CD4-positive, alpha-beta T cell treated with Interleukin-15 for 1 hour (primary cell): ENCODE data around the gene PALD1.
A peak's percentile ranks its signal among the peaks of the same experiment; 100 is the strongest.

Experiments
- DNase-seq: peaks from one replicate; pipeline ENCODE4 v3.0.0-alpha.2; 2020

The PALD1 gene

GRCh38 chr10:70537398-70538194 is 59.0 kb downstream of the PALD1 start:
- no peak for DNase-seq

DNA sequence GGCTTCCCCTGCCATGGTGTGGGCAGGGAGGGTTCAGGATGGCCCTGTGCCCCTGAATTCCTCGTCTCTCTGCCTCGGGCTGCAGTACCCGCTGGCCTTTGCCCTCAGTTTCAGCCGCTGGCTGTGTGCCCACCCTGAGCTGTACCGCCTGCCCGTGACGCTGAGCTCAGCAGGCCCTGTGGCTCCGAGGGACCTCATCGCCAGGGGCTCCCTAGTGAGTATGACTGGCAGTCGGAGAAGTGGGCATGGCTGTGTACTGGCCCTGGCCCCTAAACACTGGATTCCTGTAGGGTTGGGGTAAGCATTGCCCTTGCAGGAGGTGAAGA is 59.6 kb downstream of the PALD1 start:
- no peak for DNase-seq

DNA sequence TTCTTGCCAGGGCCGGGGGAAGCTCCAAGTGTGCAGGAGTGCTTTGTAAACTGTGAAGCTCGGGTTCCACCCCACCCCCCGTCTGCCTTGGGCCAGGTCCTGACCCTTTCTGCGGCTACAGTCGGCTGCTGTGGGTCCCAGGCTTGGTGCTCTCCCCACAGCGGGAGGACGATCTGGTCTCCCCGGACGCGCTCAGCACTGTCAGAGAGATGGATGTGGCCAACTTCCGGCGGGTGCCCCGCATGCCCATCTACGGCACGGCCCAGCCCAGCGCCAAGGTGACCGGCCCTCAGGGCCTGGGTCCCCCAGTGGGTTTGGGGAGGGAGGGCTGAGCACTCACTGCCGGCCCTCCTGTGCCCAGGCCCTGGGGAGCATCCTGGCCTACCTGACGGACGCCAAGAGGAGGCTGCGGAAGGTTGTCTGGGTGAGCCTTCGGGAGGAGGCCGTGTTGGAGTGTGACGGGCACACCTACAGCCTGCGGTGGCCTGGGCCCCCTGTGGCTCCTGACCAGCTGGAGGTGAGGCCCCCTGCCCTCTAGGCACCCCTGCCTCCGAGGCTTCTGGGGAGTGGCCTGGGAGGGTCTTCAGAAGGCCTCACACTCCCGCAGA is 60.3 kb downstream of the PALD1 start:
- no peak for DNase-seq

- no peak for DNase-seq
Observed at GRCh38 chr10:70539471-70539870, 60.9 kb downstream of the PALD1 start.

DNA sequence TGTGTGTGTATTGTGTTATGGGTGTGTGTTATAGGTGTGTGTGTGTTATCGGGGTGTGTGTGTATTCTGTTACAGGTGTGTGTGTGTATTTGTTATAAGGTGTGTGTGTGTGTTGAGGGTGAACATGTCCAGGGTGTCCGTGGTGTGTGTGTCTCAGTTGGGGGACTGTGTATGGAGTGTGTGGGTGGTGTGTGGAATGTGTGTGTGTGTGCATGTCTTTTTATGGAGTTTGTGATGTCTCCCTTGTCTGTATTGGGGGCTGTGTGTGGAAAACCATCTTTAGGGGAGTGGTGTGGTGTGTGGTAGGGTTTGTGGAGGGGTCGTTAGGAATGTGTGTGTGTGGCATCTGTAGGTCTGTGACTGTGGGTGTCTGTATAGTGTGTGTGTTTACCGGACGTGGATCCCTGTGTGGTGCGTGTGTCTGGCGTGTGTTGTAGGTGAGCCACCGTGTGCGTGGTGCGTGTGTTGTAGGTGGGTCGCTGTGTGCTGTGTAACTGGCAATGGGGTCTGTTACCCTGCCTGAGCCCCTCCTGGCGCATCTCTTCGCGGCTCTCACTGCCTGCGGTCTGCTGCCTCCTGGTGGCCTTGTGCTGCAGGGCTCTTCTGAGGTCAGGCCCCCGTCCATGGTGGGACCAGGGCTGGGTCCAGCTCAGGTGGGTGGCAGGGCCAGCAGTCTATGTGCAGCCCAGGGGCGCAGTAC is 61.7 kb downstream of the PALD1 start:
- DNase-seq: no peak

DNA sequence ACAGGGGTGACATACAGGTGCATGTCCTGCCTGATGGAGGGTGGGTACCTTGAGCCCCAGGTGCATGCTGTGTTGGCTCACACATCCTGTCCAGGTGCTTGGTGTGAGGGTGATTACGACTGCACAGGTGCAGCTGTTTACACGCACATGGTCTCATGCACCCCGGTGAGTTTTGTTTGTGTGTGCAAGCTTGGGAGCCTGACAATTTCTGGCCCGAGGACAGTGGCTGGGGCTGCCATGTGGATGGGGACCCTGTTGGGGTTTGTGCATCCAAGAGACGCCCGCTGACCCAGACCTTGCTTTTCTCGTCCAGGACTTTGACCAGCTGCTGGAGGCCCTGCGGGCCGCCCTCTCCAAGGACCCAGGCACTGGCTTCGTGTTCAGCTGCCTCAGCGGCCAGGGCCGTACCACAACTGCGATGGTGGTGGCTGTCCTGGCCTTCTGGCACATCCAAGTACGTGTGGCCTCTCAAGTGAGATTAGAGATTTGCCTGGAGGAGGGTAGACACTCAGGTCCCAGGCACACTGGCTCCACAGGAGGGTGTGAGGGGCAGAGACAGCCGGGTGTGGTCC is 62.3 kb downstream of the PALD1 start:
- no peak for DNase-seq

- DNase-seq: no peak
Observed at GRCh38 chr10:70541736-70542564, 63.4 kb downstream of the PALD1 start.

DNA sequence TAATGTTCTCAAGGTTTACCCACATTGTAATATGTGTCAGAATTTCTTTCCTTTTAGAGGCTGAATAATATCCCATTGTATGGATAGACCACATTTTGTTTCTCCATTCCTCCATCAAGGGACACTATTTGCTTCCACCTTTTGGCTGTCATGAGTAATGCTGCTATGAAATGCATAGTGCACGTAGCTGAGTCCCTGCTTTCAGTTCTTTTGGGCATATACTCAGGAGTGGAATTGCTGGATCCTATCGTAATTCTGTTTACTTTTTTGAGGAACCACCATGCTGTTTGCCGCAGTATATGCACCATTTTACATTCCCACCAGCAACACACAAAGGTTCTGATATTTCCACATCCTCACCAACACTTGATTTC is 64.0 kb downstream of the PALD1 start:
- DNase-seq: no peak

DNA sequence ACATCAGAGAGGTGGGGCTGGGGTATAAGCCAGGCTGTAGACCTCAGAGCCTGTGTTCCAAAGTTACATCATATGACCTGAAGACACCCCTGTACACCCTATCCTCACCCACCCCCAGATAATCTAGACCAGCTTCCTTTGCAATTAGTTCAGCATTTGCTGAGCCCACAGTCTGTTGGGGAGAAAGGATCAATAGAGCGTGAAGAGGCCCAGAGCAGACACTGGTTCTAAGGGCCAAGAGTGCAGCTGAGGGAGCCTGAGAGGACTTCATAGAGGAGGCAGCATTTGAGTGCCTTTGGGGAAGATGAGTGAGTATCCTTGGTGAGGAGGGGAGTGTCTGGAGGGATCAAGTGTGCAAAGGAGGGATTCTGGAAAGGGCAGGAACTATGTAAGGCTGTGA is 65.3 kb downstream of the PALD1 start:
- no peak for DNase-seq

DNA sequence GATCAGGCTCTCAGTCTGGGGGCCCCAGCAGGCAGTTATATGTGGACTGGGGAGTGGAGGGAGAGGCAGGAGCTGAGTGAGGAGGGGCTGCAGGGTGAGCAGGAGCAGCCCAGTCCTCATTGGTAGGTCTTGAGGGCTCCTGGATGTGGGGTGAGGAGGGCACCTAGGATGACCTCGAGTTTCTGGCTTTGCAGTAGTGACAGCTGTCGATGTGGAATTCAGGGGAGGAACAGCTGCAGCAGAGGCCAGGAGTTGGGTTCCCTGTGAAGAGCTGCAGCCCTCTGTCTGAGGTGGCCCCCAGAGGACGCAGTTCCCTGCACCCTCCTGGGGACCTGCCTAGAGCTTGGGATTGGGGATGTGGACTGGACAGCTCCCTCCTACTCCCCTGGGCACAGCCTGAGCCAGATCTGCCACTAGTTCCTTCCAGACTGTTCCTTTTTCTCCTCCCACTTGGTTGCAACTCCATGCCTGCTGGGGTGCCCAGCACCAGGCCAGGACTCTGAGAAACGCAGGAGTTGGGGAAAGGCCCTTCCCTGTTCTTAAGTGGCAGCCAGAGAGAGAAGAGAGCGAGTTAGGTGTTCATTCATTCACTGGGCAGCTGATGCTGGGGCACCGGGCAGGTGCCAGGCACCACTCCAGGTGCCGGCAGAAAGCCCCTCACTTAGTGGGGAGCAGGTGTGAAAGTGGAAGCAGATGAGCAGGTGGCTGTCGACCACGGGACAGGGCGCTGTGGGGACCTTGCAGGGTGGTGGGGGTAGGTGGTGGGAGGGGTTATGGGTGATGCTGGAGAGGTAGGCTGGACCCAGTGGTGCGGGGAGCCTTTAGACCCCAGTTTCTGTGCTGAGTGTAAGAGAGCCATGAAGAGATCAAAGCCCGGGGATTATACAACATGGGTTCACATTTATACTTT is 66.1 kb downstream of the PALD1 start:
- DNase-seq: no peak

DNA sequence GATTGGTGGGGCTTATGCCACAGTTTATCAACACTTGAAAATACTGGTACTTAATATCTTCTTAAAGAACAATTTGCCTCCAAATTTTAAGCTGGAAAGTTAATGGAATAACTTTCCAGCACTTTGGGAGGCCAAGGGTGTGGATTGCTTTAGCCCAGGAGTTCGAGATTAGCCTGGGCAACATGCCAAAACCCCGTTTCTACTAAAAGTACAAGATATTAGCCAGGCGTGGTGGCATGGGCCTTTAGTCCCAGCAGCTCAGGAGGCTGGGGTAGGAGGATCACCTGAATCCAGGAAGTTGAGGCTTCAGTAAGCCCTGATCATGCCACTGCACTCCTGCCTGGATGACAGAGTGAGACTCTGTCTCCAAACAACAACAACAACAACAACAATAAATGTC is 68.0 kb downstream of the PALD1 start:
- DNase-seq: no peak

DNA sequence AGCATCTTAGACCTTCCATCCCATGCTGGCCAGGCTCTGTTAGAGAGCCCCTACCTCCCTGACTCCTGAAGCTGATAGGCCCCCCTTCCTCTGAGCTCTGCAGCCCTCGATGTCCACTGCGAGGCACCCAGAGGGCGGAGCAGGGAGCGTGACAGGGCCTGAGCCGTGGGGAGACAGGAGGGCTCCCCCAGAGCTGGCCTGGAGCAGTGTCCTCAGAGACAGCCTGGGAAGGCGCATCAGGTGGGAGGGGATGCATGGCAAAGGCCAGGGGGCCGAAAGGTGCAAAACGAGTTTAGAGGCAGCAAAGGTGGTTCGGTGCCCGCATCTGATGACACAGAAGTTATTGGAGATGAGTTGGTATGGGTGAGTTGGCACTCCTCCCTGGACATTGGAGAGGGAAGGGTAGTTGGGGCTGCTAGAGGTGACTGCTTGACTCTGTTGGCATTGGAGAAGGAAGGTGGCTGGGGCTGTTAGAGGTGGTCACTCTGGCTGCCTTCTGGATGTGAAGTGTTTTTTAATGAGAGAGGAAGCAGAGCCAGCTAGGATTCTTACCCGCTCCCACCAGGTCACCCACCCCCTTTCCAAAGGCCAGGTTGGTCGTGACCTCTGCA is 70.9 kb downstream of the PALD1 start:
- no peak for DNase-seq

- peak; percentile 65 for DNase-seq
Observed at GRCh38 chr10:70549962-70550458, 71.4 kb downstream of the PALD1 start.

GRCh38 chr10:70550459-70550858 is 71.9 kb downstream of the PALD1 start:
- no peak for DNase-seq

DNA sequence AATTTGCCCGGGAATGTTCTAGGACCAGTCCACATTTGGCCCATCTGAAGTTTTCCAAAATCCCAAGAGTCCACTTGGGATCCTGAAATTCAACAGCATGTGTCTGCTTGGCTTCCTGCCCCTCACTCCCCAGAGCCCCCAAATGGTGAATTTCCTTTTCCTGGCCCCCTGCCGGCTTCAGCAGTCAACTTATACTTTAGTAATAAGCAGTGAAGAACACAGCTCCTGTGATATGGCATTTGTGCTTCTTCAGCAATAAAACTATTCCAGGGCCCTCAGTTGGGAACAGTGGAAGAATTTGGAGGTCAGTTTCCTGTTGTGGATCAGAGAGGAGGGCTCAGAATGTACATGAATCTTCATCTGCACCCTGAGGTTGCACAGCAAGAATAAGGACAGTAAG is 72.9 kb downstream of the PALD1 start:
- DNase-seq: no peak

DNA sequence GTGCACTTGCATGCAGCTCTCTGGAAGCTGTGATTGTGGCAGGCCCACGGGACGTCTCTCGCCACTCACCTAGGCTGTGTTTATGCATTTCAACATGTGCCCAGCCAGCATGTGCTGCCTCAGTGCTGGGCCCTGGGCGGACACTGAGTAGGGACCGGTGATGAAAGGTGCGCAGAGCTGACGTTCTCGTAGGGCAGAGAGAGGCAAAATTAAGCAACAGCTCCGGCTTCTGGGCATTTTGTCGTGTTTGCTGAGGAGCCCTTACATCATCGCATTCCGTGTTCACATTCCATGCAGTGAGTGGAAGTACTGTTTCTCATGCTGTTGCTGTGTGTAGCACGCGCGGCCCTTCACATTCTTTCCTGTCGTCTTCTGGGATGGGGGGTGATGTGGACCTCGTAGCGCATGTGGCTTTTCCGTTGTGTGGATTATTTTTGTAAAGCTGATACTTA is 73.4 kb downstream of the PALD1 start:
- no peak for DNase-seq

- no peak for DNase-seq
Observed at GRCh38 chr10:70552586-70552985, 74.0 kb downstream of the PALD1 start.

DNA sequence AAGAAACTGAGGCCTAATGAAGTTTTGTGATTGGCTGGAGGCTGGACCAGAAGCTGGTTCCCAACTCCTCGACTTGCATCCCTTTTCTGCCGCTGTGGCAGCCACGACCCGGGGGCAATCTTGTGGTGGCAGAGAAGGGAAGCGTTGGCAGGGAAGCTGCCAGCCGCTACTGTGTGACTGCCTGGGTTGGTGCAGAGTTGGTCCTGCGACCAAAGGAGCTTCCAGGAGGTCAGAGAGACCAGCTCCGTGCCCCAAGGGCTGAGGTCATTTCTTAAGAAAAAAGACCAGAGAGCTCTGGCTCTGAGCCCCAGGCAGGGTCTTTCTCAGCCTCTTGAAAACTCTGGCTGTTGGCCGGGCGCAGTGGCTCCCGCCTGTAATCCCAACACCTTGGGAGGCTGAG is 76.8 kb downstream of the PALD1 start:
- no peak for DNase-seq

DNA sequence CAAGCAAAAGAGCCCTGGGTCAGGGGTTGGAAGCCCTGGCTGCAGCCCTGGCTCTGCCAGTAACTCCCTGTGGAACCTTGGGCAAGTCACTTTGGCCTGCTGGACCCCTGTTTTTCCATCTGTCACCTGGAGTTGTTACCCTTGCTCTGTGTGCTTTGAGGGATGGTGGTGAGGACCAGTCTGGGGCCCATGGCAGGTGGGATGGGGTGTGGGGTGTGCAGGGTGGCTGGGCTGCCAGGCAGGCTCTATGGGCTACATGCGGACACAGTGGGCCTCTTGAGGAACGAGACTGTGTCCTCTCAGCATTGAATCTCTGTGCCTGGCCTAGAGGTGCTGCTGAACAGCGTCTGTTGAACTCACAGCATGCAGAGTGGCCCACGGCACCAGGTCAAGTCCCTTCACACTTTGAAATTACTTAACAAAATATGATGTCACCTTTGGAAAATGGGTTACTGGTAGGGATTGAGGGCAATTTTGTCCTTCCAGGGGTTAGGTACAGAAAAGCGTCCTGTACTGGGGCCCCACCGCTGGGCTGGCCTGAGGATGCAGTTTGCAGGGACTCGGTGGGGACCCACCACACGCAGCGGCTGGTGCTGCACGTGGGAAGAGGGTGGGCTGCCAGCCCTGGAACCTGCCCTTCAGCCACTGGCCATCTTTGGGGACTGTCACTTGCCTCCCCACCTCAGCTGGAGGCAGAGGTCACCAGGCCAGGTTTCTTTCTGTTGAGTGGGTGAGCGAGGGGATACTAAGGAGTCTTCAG is 78.7 kb downstream of the PALD1 start:
- DNase-seq: no peak

- DNase-seq: no peak
Observed at GRCh38 chr10:70557876-70558275, 79.3 kb downstream of the PALD1 start.
